HepG2 (cell line): ENCODE measurements around the gene BAHD1. TPM values are rescaled to one million over a fixed set of nuclear protein-coding genes. Genes with fewer than 3 reads are reported as not detected.

Experiments
- ARNT2 ChIP-seq: sonication (generic); formaldehyde crosslinking; IDR thresholded peaks from 2 replicates; pipeline ENCODE4 v1.8.0; 2022; ENCODE audit warnings: mild to moderate bottlenecking, low read depth, missing genetic modification reagents, moderate library complexity
- ATM ChIP-seq: fragments of 450-650 bp; IDR thresholded peaks from 2 replicates; pipeline ENCODE4 v1.7.1; 2017; ENCODE audit warnings: mild to moderate bottlenecking, borderline replicate concordance
- GATAD2A ChIP-seq: IDR thresholded peaks from 2 replicates; pipeline ENCODE4 v1.6.1; 2016
- KAT8 ChIP-seq: IDR thresholded peaks from 2 replicates; pipeline ENCODE4 v1.6.1; 2016; ENCODE audit warnings: missing genetic modification reagents, missing compliant biosample characterization
- KDM5B ChIP-seq: sonication (generic); formaldehyde crosslinking; IDR thresholded peaks from 2 replicates; pipeline ENCODE4 v1.4.0; 2020; ENCODE audit warnings: missing genetic modification reagents, mild to moderate bottlenecking, borderline replicate concordance
- SALL2 ChIP-seq: sonication (generic); formaldehyde crosslinking; IDR thresholded peaks from 2 replicates; pipeline ENCODE4 v1.8.1; 2023; ENCODE audit warnings: mild to moderate bottlenecking, missing genetic modification reagents, inconsistent platforms
- SP4 ChIP-seq: sonication (generic); formaldehyde crosslinking; IDR thresholded peaks from 2 replicates; pipeline ENCODE4 v1.8.1; 2023; ENCODE audit warnings: mild to moderate bottlenecking, missing genetic modification reagents
- ZMYM4 ChIP-seq: sonication (generic); formaldehyde crosslinking; IDR thresholded peaks from 2 replicates; pipeline ENCODE4 v1.8.1; 2023; ENCODE audit warnings: mild to moderate bottlenecking, missing genetic modification reagents
- ZNF292 ChIP-seq: sonication (generic); formaldehyde crosslinking; IDR thresholded peaks from 2 replicates; pipeline ENCODE4 v1.8.1; 2022; ENCODE audit warnings: mild to moderate bottlenecking, low read depth, missing genetic modification reagents, borderline replicate concordance
- ZNF670 ChIP-seq: sonication (generic); formaldehyde crosslinking; IDR thresholded peaks from 2 replicates; pipeline ENCODE4 v1.8.0; 2022; ENCODE audit warnings: mild to moderate bottlenecking, missing genetic modification reagents, borderline replicate concordance
- ZNF746 ChIP-seq: sonication (generic); formaldehyde crosslinking; IDR thresholded peaks from 2 replicates; pipeline ENCODE4 v1.8.0; 2022; ENCODE audit warnings: mild to moderate bottlenecking, missing genetic modification reagents
- polyA plus RNA-seq, 8 experiments: library from polyadenylated mRNA; depleted of rRNA in 3 of 8; stranded (reverse) in 7 of 8; unstranded in 1 of 8; fragments of >200 nt; fragmentation: Illumina TruSeq in 4 of 8; extraction: Trizol in 4 of 8; gene quantifications; 2 replicates each; pipeline versions ENCODE4 v1.2.1 to v1.2.3, GENCODE V29; 2011 to 2016; ENCODE audit warnings: low read depth in 4 of 8, missing spikeins in 1 of 8, mixed read lengths in 1 of 8; ENCODE audit not compliant: insufficient read depth in 1 of 8
- total RNA-seq, 5 experiments: library from RNA; depleted of rRNA; stranded (reverse); fragments of >200 nt; fragmentation: Illumina TruSeq; extraction: Trizol; gene quantifications; 2 replicates each; pipeline ENCODE4 v1.2.3, GENCODE V29; 2016; ENCODE audit warnings: low read depth in 1 of 5
- TF ChIP-seq, protein P1 (sequence below): sonication (generic); formaldehyde crosslinking; IDR thresholded peaks from 2 replicates; pipeline ENCODE4 v1.5.1; 2020; ENCODE audit warnings: mild to moderate bottlenecking, moderate library complexity, missing genetic modification reagents
- TF ChIP-seq, protein P2 (sequence below): sonication (generic); formaldehyde crosslinking; IDR thresholded peaks from 2 replicates; pipeline ENCODE4 v1.5.0; 2020; ENCODE audit warnings: missing genetic modification reagents
- TF ChIP-seq, protein P3 (sequence below): sonication (generic); formaldehyde crosslinking; IDR thresholded peaks from 2 replicates; pipeline ENCODE4 v1.4.0; 2020; ENCODE audit warnings: missing genetic modification reagents
- TF ChIP-seq, protein P4 (sequence below): IDR thresholded peaks from 2 replicates; pipeline ENCODE4 v1.6.1; 2016; ENCODE audit warnings: mild to moderate bottlenecking
- TF ChIP-seq, protein P5 (sequence below): sonication (generic); formaldehyde crosslinking; IDR thresholded peaks from 2 replicates; pipeline ENCODE4 v1.5.0; 2020; ENCODE audit warnings: missing genetic modification reagents, mild to moderate bottlenecking, borderline replicate concordance
- TF ChIP-seq, protein P6 (sequence below): sonication (generic); formaldehyde crosslinking; IDR thresholded peaks from 2 replicates; pipeline ENCODE4 v1.8.0; 2022; ENCODE audit warnings: missing genetic modification reagents, mild to moderate bottlenecking, inconsistent platforms, borderline replicate concordance
- TF ChIP-seq, protein P7 (sequence below): sonication (generic); formaldehyde crosslinking; IDR thresholded peaks from 2 replicates; pipeline ENCODE4 v1.8.0; 2022; ENCODE audit warnings: mild to moderate bottlenecking, missing genetic modification reagents; ENCODE audit not compliant: insufficient replicate concordance

Gene BAHD1
- total and polyA plus RNA-seq, 2 of the 13 experiments (the other 11 are each of a cell fraction or from before 2014, with no cell fraction given) = 3.3 to 8.7 TPM

DNA sequence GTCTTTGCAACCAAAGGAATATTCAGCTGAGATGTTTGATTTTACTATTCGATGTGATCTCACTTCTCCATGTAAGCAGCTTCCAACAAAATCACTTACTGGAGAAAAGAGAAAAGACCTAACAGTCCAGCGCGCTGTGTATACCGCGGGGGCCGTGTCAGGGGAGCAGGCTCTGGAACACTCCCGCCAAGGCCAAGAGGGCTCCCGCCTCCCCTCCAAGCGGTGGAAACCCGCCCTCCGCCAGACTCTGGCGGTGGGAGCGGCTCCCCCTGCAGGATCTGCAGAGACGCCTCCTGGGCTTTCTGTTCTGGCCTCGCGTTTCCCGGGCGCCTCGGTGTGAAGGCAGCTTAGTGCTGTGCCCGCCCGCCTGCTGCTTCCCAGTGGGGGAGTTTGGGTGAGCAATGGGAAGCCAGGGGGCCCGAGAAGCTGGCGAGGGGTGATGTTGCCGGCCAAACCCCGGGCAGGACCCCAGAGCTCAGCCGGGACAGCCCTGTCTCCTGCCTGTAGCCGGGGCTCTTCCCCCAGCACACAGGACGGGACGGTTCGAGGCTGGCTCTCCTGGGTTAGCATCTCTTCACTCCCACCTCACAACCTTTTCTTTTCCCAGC lies 66.3 kb downstream of the BAHD1 start (continued):
- TF ChIP-seq, protein P1, sequence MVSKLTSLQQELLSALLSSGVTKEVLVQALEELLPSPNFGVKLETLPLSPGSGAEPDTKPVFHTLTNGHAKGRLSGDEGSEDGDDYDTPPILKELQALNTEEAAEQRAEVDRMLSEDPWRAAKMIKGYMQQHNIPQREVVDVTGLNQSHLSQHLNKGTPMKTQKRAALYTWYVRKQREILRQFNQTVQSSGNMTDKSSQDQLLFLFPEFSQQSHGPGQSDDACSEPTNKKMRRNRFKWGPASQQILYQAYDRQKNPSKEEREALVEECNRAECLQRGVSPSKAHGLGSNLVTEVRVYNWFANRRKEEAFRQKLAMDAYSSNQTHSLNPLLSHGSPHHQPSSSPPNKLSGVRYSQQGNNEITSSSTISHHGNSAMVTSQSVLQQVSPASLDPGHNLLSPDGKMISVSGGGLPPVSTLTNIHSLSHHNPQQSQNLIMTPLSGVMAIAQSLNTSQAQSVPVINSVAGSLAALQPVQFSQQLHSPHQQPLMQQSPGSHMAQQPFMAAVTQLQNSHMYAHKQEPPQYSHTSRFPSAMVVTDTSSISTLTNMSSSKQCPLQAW (CRISPR knock-in tag) = peak; percentile 32; the same call in 1 of the 2 replicates
- TF ChIP-seq GATAD2A (CRISPR knock-in tag) (peak; percentile 55; the same call in 1 of the 2 replicates), SP4 (0 out of 2 replicates have a peak, but pooled peaks have one; percentile 61), ZMYM4 (CRISPR knock-in tag) (peak; percentile 70), ZNF670 (CRISPR knock-in tag) (no peak), SALL2 (CRISPR knock-in tag) (no peak), ZNF746 (CRISPR knock-in tag) (peak; percentile 64; the same call in 1 of the 2 replicates), ATM (no peak), ZNF292 (CRISPR knock-in tag) (peak; percentile 63; the same call in 1 of the 2 replicates), ARNT2 (0 out of 2 replicates have a peak, but pooled peaks have one; percentile 26), KAT8 (CRISPR knock-in tag) (peak; percentile 48; the same call in 1 of the 2 replicates), KDM5B (peak; percentile 61; the same call in 1 of the 2 replicates)
- TF ChIP-seq, protein P2, sequence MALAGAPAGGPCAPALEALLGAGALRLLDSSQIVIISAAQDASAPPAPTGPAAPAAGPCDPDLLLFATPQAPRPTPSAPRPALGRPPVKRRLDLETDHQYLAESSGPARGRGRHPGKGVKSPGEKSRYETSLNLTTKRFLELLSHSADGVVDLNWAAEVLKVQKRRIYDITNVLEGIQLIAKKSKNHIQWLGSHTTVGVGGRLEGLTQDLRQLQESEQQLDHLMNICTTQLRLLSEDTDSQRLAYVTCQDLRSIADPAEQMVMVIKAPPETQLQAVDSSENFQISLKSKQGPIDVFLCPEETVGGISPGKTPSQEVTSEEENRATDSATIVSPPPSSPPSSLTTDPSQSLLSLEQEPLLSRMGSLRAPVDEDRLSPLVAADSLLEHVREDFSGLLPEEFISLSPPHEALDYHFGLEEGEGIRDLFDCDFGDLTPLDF (CRISPR knock-in tag) = peak; percentile 80
- TF ChIP-seq, protein P3, sequence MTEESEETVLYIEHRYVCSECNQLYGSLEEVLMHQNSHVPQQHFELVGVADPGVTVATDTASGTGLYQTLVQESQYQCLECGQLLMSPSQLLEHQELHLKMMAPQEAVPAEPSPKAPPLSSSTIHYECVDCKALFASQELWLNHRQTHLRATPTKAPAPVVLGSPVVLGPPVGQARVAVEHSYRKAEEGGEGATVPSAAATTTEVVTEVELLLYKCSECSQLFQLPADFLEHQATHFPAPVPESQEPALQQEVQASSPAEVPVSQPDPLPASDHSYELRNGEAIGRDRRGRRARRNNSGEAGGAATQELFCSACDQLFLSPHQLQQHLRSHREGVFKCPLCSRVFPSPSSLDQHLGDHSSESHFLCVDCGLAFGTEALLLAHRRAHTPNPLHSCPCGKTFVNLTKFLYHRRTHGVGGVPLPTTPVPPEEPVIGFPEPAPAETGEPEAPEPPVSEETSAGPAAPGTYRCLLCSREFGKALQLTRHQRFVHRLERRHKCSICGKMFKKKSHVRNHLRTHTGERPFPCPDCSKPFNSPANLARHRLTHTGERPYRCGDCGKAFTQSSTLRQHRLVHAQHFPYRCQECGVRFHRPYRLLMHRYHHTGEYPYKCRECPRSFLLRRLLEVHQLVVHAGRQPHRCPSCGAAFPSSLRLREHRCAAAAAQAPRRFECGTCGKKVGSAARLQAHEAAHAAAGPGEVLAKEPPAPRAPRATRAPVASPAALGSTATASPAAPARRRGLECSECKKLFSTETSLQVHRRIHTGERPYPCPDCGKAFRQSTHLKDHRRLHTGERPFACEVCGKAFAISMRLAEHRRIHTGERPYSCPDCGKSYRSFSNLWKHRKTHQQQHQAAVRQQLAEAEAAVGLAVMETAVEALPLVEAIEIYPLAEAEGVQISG (CRISPR knock-in tag) = peak; percentile 40; the same call in 1 of the 2 replicates
- TF ChIP-seq, protein P4, sequence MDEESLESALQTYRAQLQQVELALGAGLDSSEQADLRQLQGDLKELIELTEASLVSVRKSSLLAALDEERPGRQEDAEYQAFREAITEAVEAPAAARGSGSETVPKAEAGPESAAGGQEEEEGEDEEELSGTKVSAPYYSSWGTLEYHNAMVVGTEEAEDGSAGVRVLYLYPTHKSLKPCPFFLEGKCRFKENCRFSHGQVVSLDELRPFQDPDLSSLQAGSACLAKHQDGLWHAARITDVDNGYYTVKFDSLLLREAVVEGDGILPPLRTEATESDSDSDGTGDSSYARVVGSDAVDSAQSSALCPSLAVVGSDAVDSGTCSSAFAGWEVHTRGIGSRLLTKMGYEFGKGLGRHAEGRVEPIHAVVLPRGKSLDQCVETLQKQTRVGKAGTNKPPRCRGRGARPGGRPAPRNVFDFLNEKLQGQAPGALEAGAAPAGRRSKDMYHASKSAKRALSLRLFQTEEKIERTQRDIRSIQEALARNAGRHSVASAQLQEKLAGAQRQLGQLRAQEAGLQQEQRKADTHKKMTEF (CRISPR knock-in tag) = peak; percentile 43; the same call in 1 of the 2 replicates
- TF ChIP-seq, protein P5, sequence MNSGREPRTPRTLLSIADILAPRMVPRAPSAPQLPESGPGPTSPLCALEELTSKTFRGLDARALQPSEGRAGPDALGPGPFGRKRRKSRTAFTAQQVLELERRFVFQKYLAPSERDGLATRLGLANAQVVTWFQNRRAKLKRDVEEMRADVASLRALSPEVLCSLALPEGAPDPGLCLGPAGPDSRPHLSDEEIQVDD = no peak
- TF ChIP-seq, protein P6, sequence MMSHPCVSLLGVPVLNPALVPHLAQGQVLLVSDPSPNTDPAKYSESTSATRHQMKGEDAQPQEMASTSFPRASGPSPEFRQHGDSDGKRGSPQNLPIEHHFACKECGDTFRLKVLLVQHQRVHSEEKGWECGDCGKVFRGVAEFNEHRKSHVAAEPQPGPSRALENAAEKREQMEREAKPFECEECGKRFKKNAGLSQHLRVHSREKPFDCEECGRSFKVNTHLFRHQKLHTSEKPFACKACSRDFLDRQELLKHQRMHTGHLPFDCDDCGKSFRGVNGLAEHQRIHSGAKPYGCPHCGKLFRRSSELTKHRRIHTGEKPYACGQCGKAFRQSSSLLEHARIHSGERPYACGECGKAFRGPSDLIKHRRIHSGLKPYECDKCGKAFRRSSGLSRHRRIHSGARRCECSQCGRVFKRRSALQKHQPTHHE (CRISPR knock-in tag) = 0 out of 2 replicates have a peak, but pooled peaks have one; percentile 43
- TF ChIP-seq, protein P7, sequence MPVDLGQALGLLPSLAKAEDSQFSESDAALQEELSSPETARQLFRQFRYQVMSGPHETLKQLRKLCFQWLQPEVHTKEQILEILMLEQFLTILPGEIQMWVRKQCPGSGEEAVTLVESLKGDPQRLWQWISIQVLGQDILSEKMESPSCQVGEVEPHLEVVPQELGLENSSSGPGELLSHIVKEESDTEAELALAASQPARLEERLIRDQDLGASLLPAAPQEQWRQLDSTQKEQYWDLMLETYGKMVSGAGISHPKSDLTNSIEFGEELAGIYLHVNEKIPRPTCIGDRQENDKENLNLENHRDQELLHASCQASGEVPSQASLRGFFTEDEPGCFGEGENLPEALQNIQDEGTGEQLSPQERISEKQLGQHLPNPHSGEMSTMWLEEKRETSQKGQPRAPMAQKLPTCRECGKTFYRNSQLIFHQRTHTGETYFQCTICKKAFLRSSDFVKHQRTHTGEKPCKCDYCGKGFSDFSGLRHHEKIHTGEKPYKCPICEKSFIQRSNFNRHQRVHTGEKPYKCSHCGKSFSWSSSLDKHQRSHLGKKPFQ (CRISPR knock-in tag) = peak; percentile 36
